Measurements from ENCODE around the gene FOXK2. TPM values are rescaled to one million over a fixed set of nuclear protein-coding genes. Genes with fewer than 3 reads are reported as not detected.

The FOXK2 gene
- total RNA-seq, 4 donors from 2014 or later = 40.6 to 67.7 (median 61.1) TPM

DNA sequence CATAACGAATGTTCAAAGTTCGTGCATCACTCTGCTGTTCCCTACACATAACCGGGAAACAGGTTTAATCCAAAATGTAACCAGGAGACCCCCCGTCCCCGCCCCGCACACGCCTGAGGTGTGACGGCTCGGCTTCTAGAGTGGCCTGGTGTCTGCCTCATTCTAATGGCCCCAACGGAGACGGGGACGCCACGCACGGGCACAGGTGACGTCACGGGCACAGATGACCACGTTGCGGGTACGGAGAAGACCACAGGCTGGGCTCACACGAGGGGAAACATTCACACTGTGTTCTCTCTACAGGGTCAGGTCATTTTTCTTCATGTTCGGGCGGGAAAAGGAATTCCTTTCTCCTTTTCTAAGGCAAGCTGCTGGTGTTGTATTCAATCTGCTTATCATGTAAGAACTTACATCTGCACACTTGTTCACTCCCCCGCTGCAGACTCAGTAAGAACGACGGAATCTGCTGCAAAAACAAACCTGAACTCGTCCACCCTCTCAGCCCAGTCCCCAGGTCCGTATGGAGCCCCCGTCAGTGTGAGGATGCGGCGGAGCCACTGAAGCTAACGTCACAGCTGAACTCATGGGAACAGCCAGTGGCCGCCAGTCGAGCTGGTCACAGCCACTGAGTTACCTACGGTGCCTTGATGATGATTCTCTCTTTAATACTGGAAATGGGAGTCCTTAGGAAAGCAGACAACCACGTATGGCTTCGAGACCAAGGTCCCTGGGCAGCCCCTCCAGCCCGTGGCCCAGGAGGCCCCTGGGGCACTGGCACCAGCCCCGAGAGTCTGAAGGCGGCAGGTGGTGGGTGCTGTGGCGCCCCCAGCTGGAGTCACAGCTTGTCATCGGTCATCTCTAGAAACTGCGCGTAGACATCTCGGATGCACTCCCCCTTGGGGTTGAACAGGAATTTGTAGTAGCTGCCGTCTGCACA is 95.8 kb downstream of the FOXK2 start:
- no peaks in the 10 kb centered on the region for H3K9me3 ChIP-seq
- H3K27me3 ChIP-seq = no peaks in the 10 kb centered on the region
- H3K4me3 ChIP-seq = no peak overlapping the region
- DNase-seq = no peak
- H3K27ac ChIP-seq = no peak overlapping the region
- TF ChIP-seq POLR2A (IDR thresholded peaks at IDR 0.05) = no peak
- TF ChIP-seq, protein P1, sequence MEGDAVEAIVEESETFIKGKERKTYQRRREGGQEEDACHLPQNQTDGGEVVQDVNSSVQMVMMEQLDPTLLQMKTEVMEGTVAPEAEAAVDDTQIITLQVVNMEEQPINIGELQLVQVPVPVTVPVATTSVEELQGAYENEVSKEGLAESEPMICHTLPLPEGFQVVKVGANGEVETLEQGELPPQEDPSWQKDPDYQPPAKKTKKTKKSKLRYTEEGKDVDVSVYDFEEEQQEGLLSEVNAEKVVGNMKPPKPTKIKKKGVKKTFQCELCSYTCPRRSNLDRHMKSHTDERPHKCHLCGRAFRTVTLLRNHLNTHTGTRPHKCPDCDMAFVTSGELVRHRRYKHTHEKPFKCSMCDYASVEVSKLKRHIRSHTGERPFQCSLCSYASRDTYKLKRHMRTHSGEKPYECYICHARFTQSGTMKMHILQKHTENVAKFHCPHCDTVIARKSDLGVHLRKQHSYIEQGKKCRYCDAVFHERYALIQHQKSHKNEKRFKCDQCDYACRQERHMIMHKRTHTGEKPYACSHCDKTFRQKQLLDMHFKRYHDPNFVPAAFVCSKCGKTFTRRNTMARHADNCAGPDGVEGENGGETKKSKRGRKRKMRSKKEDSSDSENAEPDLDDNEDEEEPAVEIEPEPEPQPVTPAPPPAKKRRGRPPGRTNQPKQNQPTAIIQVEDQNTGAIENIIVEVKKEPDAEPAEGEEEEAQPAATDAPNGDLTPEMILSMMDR (IDR thresholded peaks at IDR 0.05) = no peak
- peaks cover 0 to 77% (median 0%) of the 10 kb centered on the region in 3 donors for H3K36me3 ChIP-seq
- H3K4me1 ChIP-seq = no peaks in the 10 kb centered on the region

GRCh38 chr17:82616021-82616711 is 96.6 kb downstream of the FOXK2 start:
- Histone ChIP-seq H3K36me3 (peaks cover 0 to 77% (median 0%) of the 10 kb centered on the region in 3 donors), H3K9me3 (no peaks in the 10 kb centered on the region), H3K27ac (no peak overlapping the region), H3K4me1 (no peaks in the 10 kb centered on the region), H3K27me3 (no peaks in the 10 kb centered on the region), H3K4me3 (no peak overlapping the region)
- TF ChIP-seq, protein P1 (IDR thresholded peaks at IDR 0.05) = no peak
- TF ChIP-seq POLR2A (IDR thresholded peaks at IDR 0.05) = no peak
- no peak for DNase-seq

DNA sequence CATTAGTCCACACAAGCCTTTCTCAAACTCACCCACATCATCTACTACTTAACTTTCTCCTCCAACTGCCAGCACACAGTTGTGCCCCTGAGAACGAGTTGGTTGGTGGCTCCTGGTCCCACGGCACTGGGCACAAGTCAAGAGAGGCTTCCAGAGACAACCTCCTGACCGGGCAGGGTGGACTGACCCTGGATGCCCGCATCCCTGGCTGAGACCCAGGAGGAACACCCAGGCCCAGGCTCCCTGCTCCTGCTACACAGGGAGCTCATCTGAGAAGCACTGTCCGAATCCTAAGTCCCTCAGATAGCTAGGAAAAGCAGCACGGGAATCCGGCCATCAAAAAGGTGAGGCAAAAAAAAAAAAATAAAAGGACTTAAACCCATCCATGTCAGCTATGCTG is 99.7 kb downstream of the FOXK2 start:
- H3K36me3 ChIP-seq = peaks cover 0 to 92% (median 0%) of the 10 kb centered on the region in 3 donors
- DNase-seq = no peak
- no peak for TF ChIP-seq POLR2A (IDR thresholded peaks at IDR 0.05)
- TF ChIP-seq, protein P1 (IDR thresholded peaks at IDR 0.05) = no peak

DNA sequence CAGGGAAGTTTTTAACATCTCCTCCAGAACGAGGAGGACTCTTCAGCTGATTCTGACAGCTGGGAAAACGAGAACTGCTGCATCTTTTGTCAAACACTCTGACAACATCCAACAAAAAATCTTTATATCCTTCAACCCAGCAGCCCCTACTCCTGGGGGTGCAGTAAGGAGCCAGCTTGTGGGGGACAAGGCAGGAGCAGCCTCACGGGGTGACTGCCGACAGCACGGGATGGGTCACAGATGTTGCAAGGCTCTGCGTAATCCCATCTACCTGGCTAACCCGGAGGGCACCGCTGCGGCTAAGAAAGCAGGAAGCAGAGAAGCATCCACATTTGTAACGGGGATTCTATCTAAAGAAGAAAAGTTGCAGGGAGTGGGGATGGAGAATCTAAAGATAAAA is 100.1 kb downstream of the FOXK2 start:
- no peak overlapping the region for H3K4me3 ChIP-seq

More for the DNA sequence above, 99.7 kb downstream of the FOXK2 start:
- H3K9me3 ChIP-seq = no peaks in the 10 kb centered on the region
- H3K27me3 ChIP-seq = no peaks in the 10 kb centered on the region
- no peaks in the 10 kb centered on the region for H3K4me1 ChIP-seq
- no peak overlapping the region for H3K27ac ChIP-seq
- no peak overlapping the region for H3K4me3 ChIP-seq

DNA sequence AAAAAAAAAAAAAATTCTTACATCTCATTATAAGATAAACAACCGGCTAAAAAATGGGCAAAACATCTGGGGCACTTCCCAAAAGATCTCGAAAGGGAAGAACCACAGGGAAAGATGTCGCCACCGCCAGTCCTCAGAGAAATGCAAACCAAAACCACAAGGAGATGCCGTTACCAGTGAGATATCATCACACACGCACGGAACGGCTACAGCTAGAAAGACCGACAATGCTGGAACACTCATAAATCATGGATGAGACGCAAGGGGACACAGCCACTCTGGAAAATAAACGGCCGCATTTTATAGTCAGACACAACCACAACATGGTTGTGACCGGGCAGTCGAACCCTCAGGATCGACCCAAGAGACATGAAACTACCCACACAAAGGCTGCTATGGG is 104.2 kb downstream of the FOXK2 start:
- Histone ChIP-seq H3K9me3 (no peaks in the 10 kb centered on the region), H3K36me3 (peaks cover 0 to 93% (median 0%) of the 10 kb centered on the region in 3 donors), H3K27me3 (no peaks in the 10 kb centered on the region), H3K4me3 (no peak overlapping the region), H3K27ac (no peak overlapping the region), H3K4me1 (no peaks in the 10 kb centered on the region)
- no peak for DNase-seq
- no peak for TF ChIP-seq POLR2A (IDR thresholded peaks at IDR 0.05)
- TF ChIP-seq, protein P1 (IDR thresholded peaks at IDR 0.05) = no peak

More for the DNA sequence above, 100.1 kb downstream of the FOXK2 start:
- Histone ChIP-seq H3K36me3 (peaks cover 0 to 95% (median 0%) of the 10 kb centered on the region in 3 donors), H3K27ac (no peak overlapping the region), H3K9me3 (no peaks in the 10 kb centered on the region), H3K4me1 (no peaks in the 10 kb centered on the region), H3K27me3 (no peaks in the 10 kb centered on the region)
- no peak for DNase-seq
- TF ChIP-seq, protein P1 (IDR thresholded peaks at IDR 0.05) = no peak
- no peak for TF ChIP-seq POLR2A (IDR thresholded peaks at IDR 0.05)
